Measurements from ENCODE around the gene ADGRG6.
A peak's percentile ranks its signal among the peaks of the same experiment; 100 is the strongest.

ADGRG6 gene

DNA sequence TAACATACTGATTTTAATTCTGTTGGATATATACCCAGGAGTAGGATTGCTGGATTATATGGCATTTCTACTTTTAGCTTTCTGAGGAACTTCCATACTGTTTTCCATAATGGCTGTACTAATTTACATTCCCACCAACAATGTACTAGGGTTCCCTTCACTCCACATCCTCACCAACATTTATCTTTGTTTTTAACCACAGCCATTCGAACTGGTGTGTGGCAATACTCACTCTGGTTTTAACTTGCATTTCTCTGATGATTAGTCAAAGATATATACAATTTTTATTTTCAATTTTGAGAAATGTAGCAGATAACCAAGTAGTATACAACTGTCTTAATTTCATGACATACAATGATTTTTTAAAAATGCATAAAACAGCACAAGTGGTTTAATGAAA lies 30.3 kb upstream of the ADGRG6 start:
- CTCF ChIA-PET: no interaction called here
- H3K4me3 ChIP-seq (ENCODE audit: low read depth, low read length): no peak overlapping the region
- H3K27ac ChIP-seq (ENCODE audit: extremely low read depth, low read depth, low read length): no peak overlapping the region
- H3K36me3 ChIP-seq (ENCODE audit: control insufficient read depth in 2 of 2, insufficient read depth in 1 of 2, low read length in 2 of 2): no peaks in the 10 kb centered on the region
- TF ChIP-seq ZFHX2 (tag by site-specific recombination; conservative IDR thresholded peaks at IDR 0.05): no peak
- no peak for TF ChIP-seq FEZF1 (tag by site-specific recombination; IDR thresholded peaks at IDR 0.05)
- TF ChIP-seq SCRT1 (tag by site-specific recombination; IDR thresholded peaks at IDR 0.05; ENCODE audit: borderline replicate concordance): no peak
- no peak for TF ChIP-seq ZNF664 (tag by site-specific recombination; IDR thresholded peaks at IDR 0.05)
- POLR2A ChIA-PET: no interaction called here
- H3K4me1 ChIP-seq (ENCODE audit: control insufficient read depth, insufficient read depth, low read length): no peaks in the 10 kb centered on the region
- no peaks in the 10 kb centered on the region for H3K9me3 ChIP-seq (ENCODE audit: control insufficient read depth, insufficient read depth, low read depth, low read length)

DNA sequence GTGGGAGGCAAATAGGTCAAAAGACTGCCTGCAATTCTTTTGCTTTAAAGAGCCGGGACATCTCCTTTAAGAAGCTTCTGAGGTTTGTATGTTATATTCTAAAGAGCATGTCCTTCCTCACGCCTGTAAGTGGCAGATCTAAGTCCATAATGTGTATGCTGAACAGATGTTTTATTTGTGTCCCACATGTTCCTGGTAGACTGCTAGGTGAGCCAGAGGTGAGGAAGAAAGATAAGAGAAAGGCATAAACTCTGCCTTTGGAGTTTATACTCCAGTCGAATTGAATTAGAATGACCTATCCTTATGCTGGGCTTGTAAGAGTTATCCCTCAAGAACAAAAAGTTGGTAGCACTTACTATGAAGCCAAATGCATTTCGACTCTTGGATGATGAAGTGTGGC lies 27.2 kb upstream of the ADGRG6 start:
- Histone ChIP-seq H3K36me3 (ENCODE audit: control insufficient read depth in 2 of 2, insufficient read depth in 1 of 2, low read length in 2 of 2) (no peaks in the 10 kb centered on the region), H3K9me3 (ENCODE audit: control insufficient read depth, insufficient read depth, low read depth, low read length) (no peaks in the 10 kb centered on the region), H3K27ac (ENCODE audit: extremely low read depth, low read depth, low read length) (no peak overlapping the region), H3K4me1 (ENCODE audit: control insufficient read depth, insufficient read depth, low read length) (no peaks in the 10 kb centered on the region), H3K4me3 (ENCODE audit: low read depth, low read length) (no peak overlapping the region)
- TF ChIP-seq ZNF10 (tag by site-specific recombination; IDR thresholded peaks at IDR 0.05) (no peak), ZNF626 (tag by site-specific recombination; IDR thresholded peaks at IDR 0.05) (no peak)
- CTCF ChIA-PET: interaction anchor here (0.6 kb wide), 1 partner anchor 19 kb away, joined by 4 read pairs; no protein-coding TSS in a partner anchor
- POLR2A ChIA-PET: no interaction called here

DNA sequence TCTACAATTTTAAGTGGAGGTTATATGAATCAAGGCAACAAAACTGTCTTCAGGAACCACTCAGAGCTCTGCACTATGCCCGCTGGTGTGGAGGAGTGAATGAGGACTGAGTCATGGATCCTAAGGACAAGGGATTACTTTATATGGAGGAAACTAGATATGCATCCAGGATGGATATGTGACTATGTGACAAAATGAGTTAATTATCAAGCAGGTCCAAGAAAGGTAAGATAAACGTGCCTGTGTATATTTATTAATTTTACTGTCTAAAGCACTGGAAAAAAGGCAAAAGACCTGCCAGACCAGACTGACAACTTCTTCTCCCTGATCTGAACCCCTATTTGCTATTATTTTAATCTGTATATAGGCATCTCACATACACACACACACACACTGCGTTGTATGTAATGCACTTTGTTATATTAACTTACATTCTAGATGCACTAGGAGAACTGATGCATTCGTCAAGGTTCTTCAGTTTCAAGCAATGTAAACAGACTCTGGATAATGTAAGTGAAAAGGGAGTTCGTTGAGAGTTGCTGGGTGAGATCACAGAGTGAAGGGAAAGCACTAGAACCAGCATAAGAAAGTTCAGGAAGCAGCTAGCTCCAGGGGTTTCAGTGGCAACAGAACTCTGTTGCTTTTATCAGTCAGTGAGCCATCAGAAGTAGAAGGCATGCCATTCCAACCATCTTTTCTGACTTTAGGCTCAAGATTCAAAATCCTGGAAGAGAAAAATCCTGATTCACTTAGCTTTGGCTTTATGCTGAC lies 26.4 kb upstream of the ADGRG6 start:
- H3K36me3 ChIP-seq (ENCODE audit: control insufficient read depth in 2 of 2, insufficient read depth in 1 of 2, low read length in 2 of 2): no peaks in the 10 kb centered on the region
- ChIA-PET POLR2A (interaction anchor here (0.9 kb wide), 1 partner anchor 12 kb away, joined by 3 read pairs; no protein-coding TSS in a partner anchor), CTCF (interaction anchor here (0.5 to 1.1 kb wide), 3 partner anchors 18 to 111 kb away, joined by 3 to 4 read pairs (median 4); no protein-coding TSS in a partner anchor)
- no peaks in the 10 kb centered on the region for H3K9me3 ChIP-seq (ENCODE audit: control insufficient read depth, insufficient read depth, low read depth, low read length)
- no peak overlapping the region for H3K4me3 ChIP-seq (ENCODE audit: low read depth, low read length)
- H3K27ac ChIP-seq (ENCODE audit: extremely low read depth, low read depth, low read length): no peak overlapping the region
- no peaks in the 10 kb centered on the region for H3K4me1 ChIP-seq (ENCODE audit: control insufficient read depth, insufficient read depth, low read length)
- TF ChIP-seq ZNF555 (tag by site-specific recombination; conservative IDR thresholded peaks at IDR 0.05) (no peak), ZIC2 (tag by site-specific recombination; IDR thresholded peaks at IDR 0.05) (no peak), ZNF302 (tag by site-specific recombination; IDR thresholded peaks at IDR 0.05; ENCODE audit: low read depth) (no peak), ZFHX2 (tag by site-specific recombination; conservative IDR thresholded peaks at IDR 0.05) (no peak), WT1 (tag by site-specific recombination; IDR thresholded peaks at IDR 0.05) (peak; percentile 66), ZNF785 (tag by site-specific recombination; IDR thresholded peaks at IDR 0.05) (no peak), ZEB2 (tag by site-specific recombination; IDR thresholded peaks at IDR 0.05) (no peak), ZNF155 (tag by site-specific recombination; IDR thresholded peaks at IDR 0.05) (no peak), ZNF157 (tag by site-specific recombination; IDR thresholded peaks at IDR 0.05) (no peak), ZNF670 (tag by site-specific recombination; IDR thresholded peaks at IDR 0.05; ENCODE audit: low read depth) (no peak), ZBTB48 (tag by site-specific recombination; IDR thresholded peaks at IDR 0.05) (no peak), MZF1 (tag by site-specific recombination; IDR thresholded peaks at IDR 0.05; ENCODE audit: borderline replicate concordance) (no peak), ZNF843 (tag by site-specific recombination; IDR thresholded peaks at IDR 0.05) (no peak), ZNF324 (tag by site-specific recombination; IDR thresholded peaks at IDR 0.05) (no peak), ZNF776 (tag by site-specific recombination; IDR thresholded peaks at IDR 0.05; ENCODE audit: borderline replicate concordance) (no peak), REPIN1 (tag by site-specific recombination; IDR thresholded peaks at IDR 0.05; ENCODE audit: low read depth) (no peak)
- TF ChIP-seq, protein P1, sequence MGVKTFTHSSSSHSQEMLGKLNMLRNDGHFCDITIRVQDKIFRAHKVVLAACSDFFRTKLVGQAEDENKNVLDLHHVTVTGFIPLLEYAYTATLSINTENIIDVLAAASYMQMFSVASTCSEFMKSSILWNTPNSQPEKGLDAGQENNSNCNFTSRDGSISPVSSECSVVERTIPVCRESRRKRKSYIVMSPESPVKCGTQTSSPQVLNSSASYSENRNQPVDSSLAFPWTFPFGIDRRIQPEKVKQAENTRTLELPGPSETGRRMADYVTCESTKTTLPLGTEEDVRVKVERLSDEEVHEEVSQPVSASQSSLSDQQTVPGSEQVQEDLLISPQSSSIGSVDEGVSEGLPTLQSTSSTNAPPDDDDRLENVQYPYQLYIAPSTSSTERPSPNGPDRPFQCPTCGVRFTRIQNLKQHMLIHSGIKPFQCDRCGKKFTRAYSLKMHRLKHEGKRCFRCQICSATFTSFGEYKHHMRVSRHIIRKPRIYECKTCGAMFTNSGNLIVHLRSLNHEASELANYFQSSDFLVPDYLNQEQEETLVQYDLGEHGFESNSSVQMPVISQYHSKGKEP (tag by site-specific recombination; IDR thresholded peaks at IDR 0.05): peak; percentile 49; the same call in 1 of the 2 replicates
- TF ChIP-seq, protein P2, sequence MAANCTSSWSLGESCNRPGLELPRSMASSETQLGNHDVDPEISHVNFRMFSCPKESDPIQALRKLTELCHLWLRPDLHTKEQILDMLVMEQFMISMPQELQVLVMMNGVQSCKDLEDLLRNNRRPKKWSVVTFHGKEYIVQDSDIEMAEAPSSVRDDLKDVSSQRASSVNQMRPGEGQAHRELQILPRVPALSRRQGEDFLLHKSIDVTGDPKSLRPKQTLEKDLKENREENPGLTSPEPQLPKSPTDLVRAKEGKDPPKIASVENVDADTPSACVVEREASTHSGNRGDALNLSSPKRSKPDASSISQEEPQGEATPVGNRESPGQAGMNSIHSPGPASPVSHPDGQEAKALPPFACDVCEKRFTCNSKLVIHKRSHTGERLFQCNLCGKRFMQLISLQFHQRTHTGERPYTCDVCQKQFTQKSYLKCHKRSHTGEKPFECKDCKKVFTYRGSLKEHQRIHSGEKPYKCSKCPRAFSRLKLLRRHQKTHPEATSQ (tag by site-specific recombination; IDR thresholded peaks at IDR 0.05): no peak
- TF ChIP-seq, protein P3, sequence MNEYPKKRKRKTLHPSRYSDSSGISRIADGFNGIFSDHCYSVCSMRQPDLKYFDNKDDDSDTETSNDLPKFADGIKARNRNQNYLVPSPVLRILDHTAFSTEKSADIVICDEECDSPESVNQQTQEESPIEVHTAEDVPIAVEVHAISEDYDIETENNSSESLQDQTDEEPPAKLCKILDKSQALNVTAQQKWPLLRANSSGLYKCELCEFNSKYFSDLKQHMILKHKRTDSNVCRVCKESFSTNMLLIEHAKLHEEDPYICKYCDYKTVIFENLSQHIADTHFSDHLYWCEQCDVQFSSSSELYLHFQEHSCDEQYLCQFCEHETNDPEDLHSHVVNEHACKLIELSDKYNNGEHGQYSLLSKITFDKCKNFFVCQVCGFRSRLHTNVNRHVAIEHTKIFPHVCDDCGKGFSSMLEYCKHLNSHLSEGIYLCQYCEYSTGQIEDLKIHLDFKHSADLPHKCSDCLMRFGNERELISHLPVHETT (tag by site-specific recombination; IDR thresholded peaks at IDR 0.05): no peak
- TF ChIP-seq, protein P4, sequence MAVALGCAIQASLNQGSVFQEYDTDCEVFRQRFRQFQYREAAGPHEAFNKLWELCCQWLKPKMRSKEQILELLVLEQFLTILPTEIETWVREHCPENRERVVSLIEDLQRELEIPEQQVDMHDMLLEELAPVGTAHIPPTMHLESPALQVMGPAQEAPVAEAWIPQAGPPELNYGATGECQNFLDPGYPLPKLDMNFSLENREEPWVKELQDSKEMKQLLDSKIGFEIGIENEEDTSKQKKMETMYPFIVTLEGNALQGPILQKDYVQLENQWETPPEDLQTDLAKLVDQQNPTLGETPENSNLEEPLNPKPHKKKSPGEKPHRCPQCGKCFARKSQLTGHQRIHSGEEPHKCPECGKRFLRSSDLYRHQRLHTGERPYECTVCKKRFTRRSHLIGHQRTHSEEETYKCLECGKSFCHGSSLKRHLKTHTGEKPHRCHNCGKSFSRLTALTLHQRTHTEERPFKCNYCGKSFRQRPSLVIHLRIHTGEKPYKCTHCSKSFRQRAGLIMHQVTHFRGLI (tag by site-specific recombination; IDR thresholded peaks at IDR 0.05): no peak
